H1 (cell line): ENCODE data around the gene MYO7B. TPM values are rescaled to one million over a fixed set of nuclear protein-coding genes. Genes with fewer than 3 reads are reported as not detected.

Experiments
- CTCF ChIA-PET: fragments of 300-600 bp; sonication (Branson Sonifier 250); formaldehyde crosslinking; loops from one replicate; lab custom pipeline; 2021; ENCODE audit not compliant: partially characterized antibody; lab: Charles Lee
- POLR2A ChIA-PET: fragments of 300-600 bp; sonication (Branson Sonifier 250); formaldehyde crosslinking; loops from one replicate; lab custom pipeline; 2021; ENCODE audit warnings: inconsistent platforms; ENCODE audit not compliant: partially characterized antibody; lab: Charles Lee
- DNase-seq, 2 experiments: peaks; one replicate each; pipeline versions ENCODE4 v3.0.0 to v3.0.0-alpha.2; 2010 to 2022; ENCODE audit warnings: low spot score in 2 of 2, low read depth in 1 of 2, mixed read lengths in 1 of 2
- FAIRE-seq: peaks from 2 replicates; lab custom pipeline; 2011; peaks lifted over from hg19 to GRCh38; lab: Jason Lieb, UNC
- H2AFZ ChIP-seq: 2 replicates; pipeline ENCODE4 v1.8.1; 2012; ENCODE audit warnings: low read length, inconsistent platforms
- H2AK5ac ChIP-seq: 2 replicates; pipeline ENCODE4 v1.6.1; 2013; ENCODE audit warnings: low read depth, low read length
- H2BK120ac ChIP-seq: replicated peaks from 2 replicates; pipeline ENCODE3; 2013; ENCODE audit warnings: low read depth, low read length, inconsistent platforms
- H2BK12ac ChIP-seq: 2 replicates; pipeline ENCODE4 v1.6.1; 2013; ENCODE audit warnings: low read depth, low read length
- H2BK15ac ChIP-seq: 2 replicates; pipeline ENCODE4 v1.6.1; 2013; ENCODE audit warnings: low read length
- H2BK20ac ChIP-seq: 2 replicates; pipeline ENCODE4 v1.6.1; 2013; ENCODE audit warnings: low read length
- H2BK5ac ChIP-seq: 2 replicates; pipeline ENCODE4 v1.6.1; 2013; ENCODE audit warnings: low read depth, low read length
- H3K14ac ChIP-seq: 2 replicates; pipeline ENCODE4 v1.6.1; 2013; ENCODE audit warnings: inconsistent platforms; ENCODE audit not compliant: insufficient read length
- H3K18ac ChIP-seq: 2 replicates; pipeline ENCODE4 v1.6.1; 2013; ENCODE audit warnings: low read length; ENCODE audit errors: extremely low read depth
- H3K23ac ChIP-seq: 2 replicates; pipeline ENCODE4 v1.6.1; 2013; ENCODE audit warnings: inconsistent platforms; ENCODE audit not compliant: insufficient read length
- H3K23me2 ChIP-seq: 2 replicates; pipeline ENCODE4 v1.6.1; 2013; ENCODE audit warnings: low read depth, low read length
- H3K27ac ChIP-seq: 2 replicates; pipeline ENCODE4 v1.6.1; 2011; ENCODE audit warnings: low read depth, low read length, inconsistent platforms
- H3K27me3 ChIP-seq, 4 experiments: replicated peaks in 1 of 4; 1 replicate in 1 of 4; 2 replicates in 3 of 4; pipeline versions ENCODE4 v1.6.1 to v1.8.1; 2011 to 2013; ENCODE audit warnings: low read length in 3 of 4, mild to moderate bottlenecking in 3 of 4, inconsistent platforms in 2 of 4, mixed read lengths in 2 of 4, moderate library complexity in 1 of 4; ENCODE audit not compliant: control insufficient read depth in 3 of 4, insufficient read depth in 3 of 4; ENCODE audit errors: extremely low read depth in 1 of 4
- H3K36me3 ChIP-seq, 4 experiments: 2 replicates each; pipeline versions ENCODE4 v1.6.1 to v1.8.1; 2011 to 2013; ENCODE audit warnings: mild to moderate bottlenecking in 4 of 4, low read length in 3 of 4, moderate library complexity in 2 of 4, control low read depth in 1 of 4, inconsistent platforms in 1 of 4; ENCODE audit not compliant: insufficient read depth in 4 of 4, control insufficient read depth in 2 of 4
- H3K4ac ChIP-seq: replicated peaks from 2 replicates; pipeline ENCODE3; 2013; ENCODE audit warnings: low read length, low read depth, mixed read lengths, inconsistent platforms; ENCODE audit not compliant: insufficient read length
- H3K4me1 ChIP-seq, 4 experiments: replicated peaks in 1 of 4; 1 replicate in 1 of 4; 2 replicates in 3 of 4; pipeline versions ENCODE4 v1.6.1 to v1.8.1; 2011 to 2013; ENCODE audit warnings: low read length in 3 of 4, inconsistent platforms in 2 of 4, mixed read lengths in 1 of 4; ENCODE audit not compliant: insufficient read depth in 4 of 4, control insufficient read depth in 3 of 4
- H3K4me2 ChIP-seq, 2 experiments: 2 replicates each; pipeline versions ENCODE4 v1.6.1 to v1.8.1; 2011 to 2013; ENCODE audit warnings: low read depth in 2 of 2, low read length in 2 of 2, control low read depth in 1 of 2, inconsistent platforms in 1 of 2, mild to moderate bottlenecking in 1 of 2; ENCODE audit not compliant: insufficient read depth in 1 of 2
- H3K4me3 ChIP-seq, 4 experiments: fragments of 200-600, 300-600 bp in 1 of 4; sonication (generic), shearing (Covaris generic), sonication (Bioruptor Twin) in 1 of 4; 2 replicates each; pipeline versions ENCODE4 v1.5.1 to v1.8.1; 2011 to 2016; ENCODE audit warnings: low read length in 4 of 4, low read depth in 3 of 4, control low read depth in 2 of 4, inconsistent platforms in 2 of 4, mild to moderate bottlenecking in 2 of 4, mixed read lengths in 1 of 4, moderate library complexity in 1 of 4; ENCODE audit not compliant: insufficient read depth in 2 of 4; ENCODE audit errors: extremely low read depth in 1 of 4
- H3K56ac ChIP-seq: replicated peaks from 2 replicates; pipeline ENCODE3; 2013; ENCODE audit warnings: low read depth, mild to moderate bottlenecking, mixed read lengths, low read length, inconsistent platforms; ENCODE audit not compliant: insufficient read length
- H3K79me1 ChIP-seq: 2 replicates; pipeline ENCODE4 v1.6.1; 2013; ENCODE audit warnings: low read depth, low read length, control low read depth
- H3K79me2 ChIP-seq, 2 experiments: 2 replicates each; pipeline versions ENCODE4 v1.6.1 to v1.8.1; 2012 to 2013; ENCODE audit warnings: low read length in 2 of 2, mild to moderate bottlenecking in 2 of 2, inconsistent platforms in 1 of 2; ENCODE audit not compliant: insufficient read depth in 2 of 2, control insufficient read depth in 1 of 2
- H3K9ac ChIP-seq, 4 experiments: replicated peaks in 1 of 4; 1 replicate in 1 of 4; 2 replicates in 3 of 4; pipeline versions ENCODE4 v1.6.1 to v1.8.1; 2011 to 2013; ENCODE audit warnings: low read depth in 3 of 4, low read length in 3 of 4, control low read depth in 2 of 4, mild to moderate bottlenecking in 2 of 4, moderate library complexity in 2 of 4, inconsistent platforms in 1 of 4; ENCODE audit errors: extremely low read depth in 1 of 4
- H3K9me3 ChIP-seq, 2 experiments: 2 replicates each; pipeline versions ENCODE4 v1.6.1 to v1.8.1; 2012 to 2013; ENCODE audit warnings: mild to moderate bottlenecking in 2 of 2, moderate library complexity in 2 of 2, control low read depth in 1 of 2, inconsistent platforms in 1 of 2, low read depth in 1 of 2, low read length in 1 of 2, mixed read lengths in 1 of 2; ENCODE audit not compliant: insufficient read depth in 2 of 2
- H4K20me1 ChIP-seq, 2 experiments: replicated peaks in 1 of 2; 2 replicates each; pipeline versions ENCODE3 to v1.8.1; 2011 to 2013; ENCODE audit warnings: inconsistent platforms in 2 of 2, low read length in 2 of 2, mild to moderate bottlenecking in 1 of 2; ENCODE audit not compliant: insufficient read depth in 2 of 2, control insufficient read depth in 1 of 2
- H4K5ac ChIP-seq: 2 replicates; pipeline ENCODE4 v1.6.1; 2013; ENCODE audit warnings: low read length, low read depth, mixed read lengths, inconsistent platforms; ENCODE audit not compliant: insufficient read length
- H4K8ac ChIP-seq: 2 replicates; pipeline ENCODE4 v1.8.0; 2013; ENCODE audit warnings: mild to moderate bottlenecking, moderate library complexity, low read length, inconsistent platforms; ENCODE audit not compliant: insufficient read depth; ENCODE audit errors: extremely low read depth
- H4K91ac ChIP-seq: replicated peaks from 2 replicates; pipeline ENCODE3; 2013; ENCODE audit warnings: low read length, mixed read lengths, inconsistent platforms; ENCODE audit not compliant: insufficient read length
- CEBPB ChIP-seq: IDR thresholded peaks from 2 replicates; pipeline ENCODE4 v1.6.1; 2012; ENCODE audit warnings: low read depth, low read length
- CHD2 ChIP-seq: IDR thresholded peaks from 2 replicates; pipeline ENCODE4 v1.6.1; 2012; ENCODE audit warnings: low read length, improper control_type of control experiment
- KDM5A ChIP-seq: fragments of 200-600 bp; IDR thresholded peaks from 2 replicates; pipeline ENCODE4 v1.7.1; 2012; ENCODE audit warnings: mild to moderate bottlenecking, low read length, inconsistent platforms, mixed read lengths
- MAX ChIP-seq: IDR thresholded peaks from 2 replicates; pipeline ENCODE4 v1.6.1; 2012; ENCODE audit warnings: inconsistent platforms
- RNF2 ChIP-seq: fragments of 200-900, 300-1000 bp; sonication (generic); IDR thresholded peaks from 2 replicates; pipeline ENCODE4 v1.7.1; 2016; ENCODE audit warnings: borderline replicate concordance, low read depth, mild to moderate bottlenecking, antibody characterized with exemption, low read length; ENCODE audit not compliant: poor library complexity, severe bottlenecking; ENCODE audit errors: missing control alignments
- WGBS, 2 experiments: shearing (Covaris generic) in 1 of 2; methylation state at CpG; one replicate each; pipeline versions ENCODE4 v1.1.6 to v1.1.7; 2013 to 2015; ENCODE audit warnings: low lambda C conversion rate in 2 of 2, mixed read lengths in 2 of 2, inconsistent platforms in 1 of 2, low coverage in 1 of 2, missing lambda C conversion rate in 1 of 2; ENCODE audit not compliant: insufficient replicate concordance in 2 of 2, insufficient coverage in 1 of 2, insufficient read length in 1 of 2; ENCODE audit errors: extremely low coverage in 1 of 2, missing lambda C conversion rate in 1 of 2; 5-methylcytosine and 5-hydroxymethylcytosine counted together
- polyA plus RNA-seq, 7 experiments: library from polyadenylated mRNA; depleted of rRNA in 3 of 7; stranded (reverse) in 5 of 7; unstranded in 2 of 7; fragments of >200 nt in 5 of 7; fragments of 200-250 nt in 2 of 7; gene quantifications; 1 replicate in 5 of 7; 2 replicates in 1 of 7; 4 replicates in 1 of 7; pipeline versions ENCODE4 v1.2.1 to v1.2.3, GENCODE V29; 2011 to 2013; ENCODE audit warnings: missing spikeins in 2 of 7, mixed read lengths in 2 of 7
- total RNA-seq: library from RNA; stranded (reverse); fragmentation: NEBNext Ultra II Directional; extraction: Animal tissue kit (Norgen Biotek cat#: 25700); gene quantifications from 2 replicates; pipeline ENCODE4 v1.2.1, GENCODE V29; 2021

Gene MYO7B
- total and polyA plus RNA-seq, 2 of the 8 experiments (the other 6 are each of a cell fraction or from before 2014, with no cell fraction given) = not detected

GRCh38 chr2:127551221-127551930 lies 15.9 kb downstream of the MYO7B start:
- peaks cover 5% of the 10 kb centered on the region; the same call in 1 of the 2 replicates for H3K23me2 ChIP-seq
- no peak overlapping the region for H2BK5ac ChIP-seq
- no peak overlapping the region for H4K5ac ChIP-seq
- H2BK20ac ChIP-seq = no peak overlapping the region
- no peak overlapping the region for H4K8ac ChIP-seq
- DNase-seq (no peak), FAIRE-seq (no peak)
- POLR2A ChIA-PET = interaction anchor here (1.3 kb wide), 1 partner anchor 8 kb away, joined by 3 read pairs; no protein-coding TSS in a partner anchor
- WGBS, 2 experiments = 86% methylated on average over 7 of the region's 7 CpGs; no CpG with 5 or more reads in 1 of the 2 experiments
- no peak overlapping the region for H3K27ac ChIP-seq
- no peak overlapping the region for H3K4ac ChIP-seq
- H3K36me3 ChIP-seq = no peaks in the 10 kb centered on the region
- no peaks in the 10 kb centered on the region for H3K79me2 ChIP-seq
- no peaks in the 10 kb centered on the region for H3K9me3 ChIP-seq
- no peaks in the 10 kb centered on the region for H3K4me1 ChIP-seq
- H3K56ac ChIP-seq = no peak overlapping the region
- H3K4me2 ChIP-seq = no peak overlapping the region
- no peak overlapping the region for H4K91ac ChIP-seq
- no peaks in the 10 kb centered on the region; a peak in 3 of 7 replicates for H3K27me3 ChIP-seq
- no peak overlapping the region for H3K14ac ChIP-seq
- no peaks in the 10 kb centered on the region for H3K79me1 ChIP-seq
- no peaks in the 10 kb centered on the region for H4K20me1 ChIP-seq
- no peak overlapping the region for H2AFZ ChIP-seq
- H3K4me3 ChIP-seq = no peak overlapping the region
- no peak overlapping the region for H2BK12ac ChIP-seq
- no peak overlapping the region for H3K23ac ChIP-seq
- no peak overlapping the region for H3K18ac ChIP-seq
- H2AK5ac ChIP-seq = no peak overlapping the region
- CTCF ChIA-PET = interaction anchor here (0.6 to 2.2 kb wide), 3 partner anchors 8 to 328 kb away, joined by 3 to 14 read pairs (median 9); no protein-coding TSS in a partner anchor
- no peak overlapping the region for H2BK15ac ChIP-seq
- H3K9ac ChIP-seq = no peak overlapping the region
- TF ChIP-seq CHD2 (no peak), KDM5A (no peak), MAX (no peak), CEBPB (no peak), RNF2 (no peak)
- no peak overlapping the region for H2BK120ac ChIP-seq
